Activated T-cell treated with anti-CD3 and anti-CD28 coated beads for 4 hours (primary cell): ENCODE measurements around the gene SBNO1.
"Not testable (repeated sequence)": the region's sequence is repeated elsewhere in the genome, so short reads cannot be mapped to it uniquely, and the experiment has no call there.

ENCODE experiments used
- DNase-seq: peaks from one replicate; pipeline ENCODE4 v3.0.0-alpha.2; 2020

Gene SBNO1

GRCh38 chr12:123268850-123269249, 95.8 kb downstream of the SBNO1 start:
- no peak for DNase-seq

GRCh38 chr12:123267991-123268843, 96.4 kb downstream of the SBNO1 start:
- DNase-seq = no peak

- DNase-seq = no peak
Measured at GRCh38 chr12:123267335-123267920, 97.2 kb downstream of the SBNO1 start.

- no peak for DNase-seq
Measured at GRCh38 chr12:123266679-123267277, 97.9 kb downstream of the SBNO1 start.

- DNase-seq = no peak
Measured at GRCh38 chr12:123265851-123266678, 98.6 kb downstream of the SBNO1 start.

- no peak for DNase-seq
Measured at GRCh38 chr12:123264642-123265041, 100.0 kb downstream of the SBNO1 start.

GRCh38 chr12:123263196-123263817, 101.3 kb downstream of the SBNO1 start:
- DNase-seq = no peak

- no peak for DNase-seq
Measured at GRCh38 chr12:123261196-123261595, 103.5 kb downstream of the SBNO1 start.

- no peak for DNase-seq
Measured at GRCh38 chr12:123260081-123260480, 104.6 kb downstream of the SBNO1 start.

- no peak for DNase-seq
Measured at GRCh38 chr12:123258593-123258992, 106.1 kb downstream of the SBNO1 start.

GRCh38 chr12:123254853-123255446, 109.7 kb downstream of the SBNO1 start:
- no peak for DNase-seq

GRCh38 chr12:123253641-123254459, 110.8 kb downstream of the SBNO1 start:
- no peak for DNase-seq

- DNase-seq = not testable (repeated sequence)
Measured at GRCh38 chr12:123252365-123252764, 112.3 kb downstream of the SBNO1 start.

GRCh38 chr12:123251403-123252076, 113.1 kb downstream of the SBNO1 start:
- DNase-seq = no peak

GRCh38 chr12:123250471-123251383, 113.9 kb downstream of the SBNO1 start:
- DNase-seq = no peak

- not testable (repeated sequence) for DNase-seq
Measured at GRCh38 chr12:123248996-123249741, 115.5 kb downstream of the SBNO1 start.

GRCh38 chr12:123248129-123248528, 116.5 kb downstream of the SBNO1 start:
- not testable (repeated sequence) for DNase-seq

GRCh38 chr12:123245678-123246077, 119.0 kb downstream of the SBNO1 start:
- no peak for DNase-seq
